NCI-H2227 (cell line): ENCODE results near the gene RNU1-4.
"Not testable (repeated sequence)": the region's sequence is repeated elsewhere in the genome, so short reads cannot be mapped to it uniquely, and the experiment has no call there.

Experiments
- DNase-seq: peaks from one replicate; lab custom pipeline; 2025; ENCODE audit not compliant: unreplicated experiment; lab: John Stamatoyannopoulos, UW

Gene RNU1-4

GRCh38 chr1:16764820-16765655 is 24.7 kb downstream of the RNU1-4 start:
- DNase-seq = not testable (repeated sequence)

DNA sequence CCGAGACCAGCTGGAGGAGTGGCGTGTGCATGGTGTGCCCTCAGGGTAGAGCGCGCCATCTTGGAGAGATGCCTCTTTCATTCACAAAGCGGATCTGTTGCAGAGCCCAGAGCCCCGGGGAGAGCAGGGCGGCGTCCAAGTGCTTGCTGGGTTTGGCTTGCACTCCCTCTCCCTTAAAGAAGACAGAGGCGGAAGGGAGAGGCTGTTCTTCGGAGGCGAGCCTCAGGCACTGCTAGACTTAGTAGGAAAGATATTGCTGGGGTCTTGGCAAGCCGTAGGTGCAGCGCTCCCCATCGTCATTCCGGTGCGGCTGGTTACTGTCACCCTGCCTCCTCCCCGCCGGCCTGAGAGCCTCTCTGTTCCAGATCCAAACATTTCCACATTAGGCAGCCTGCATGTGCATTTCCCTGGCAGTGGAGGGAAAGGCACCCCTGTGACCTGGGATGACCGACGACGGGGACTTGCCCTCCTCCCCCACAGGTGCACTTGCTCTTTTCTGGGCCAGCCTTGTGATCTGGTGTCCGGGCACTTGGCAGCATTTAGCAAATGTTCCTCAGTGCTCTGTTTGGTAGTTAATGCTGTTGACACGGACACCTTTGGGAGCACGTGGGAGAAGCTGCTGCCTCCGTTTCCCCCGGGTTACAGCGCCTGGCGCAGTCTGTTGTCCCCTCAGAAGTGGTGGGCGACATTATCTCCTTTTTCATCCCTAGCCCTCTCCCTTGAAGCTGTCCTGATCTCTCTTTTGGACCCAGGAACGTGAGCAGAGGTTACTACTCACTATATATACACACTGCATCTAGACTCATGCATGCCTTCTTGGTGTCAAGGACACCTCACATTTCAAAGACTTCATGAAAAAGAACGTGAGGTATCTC is 25.7 kb downstream of the RNU1-4 start:
- DNase-seq = not testable (repeated sequence)

GRCh38 chr1:16766689-16767256 is 26.5 kb downstream of the RNU1-4 start:
- DNase-seq = not testable (repeated sequence)

DNA sequence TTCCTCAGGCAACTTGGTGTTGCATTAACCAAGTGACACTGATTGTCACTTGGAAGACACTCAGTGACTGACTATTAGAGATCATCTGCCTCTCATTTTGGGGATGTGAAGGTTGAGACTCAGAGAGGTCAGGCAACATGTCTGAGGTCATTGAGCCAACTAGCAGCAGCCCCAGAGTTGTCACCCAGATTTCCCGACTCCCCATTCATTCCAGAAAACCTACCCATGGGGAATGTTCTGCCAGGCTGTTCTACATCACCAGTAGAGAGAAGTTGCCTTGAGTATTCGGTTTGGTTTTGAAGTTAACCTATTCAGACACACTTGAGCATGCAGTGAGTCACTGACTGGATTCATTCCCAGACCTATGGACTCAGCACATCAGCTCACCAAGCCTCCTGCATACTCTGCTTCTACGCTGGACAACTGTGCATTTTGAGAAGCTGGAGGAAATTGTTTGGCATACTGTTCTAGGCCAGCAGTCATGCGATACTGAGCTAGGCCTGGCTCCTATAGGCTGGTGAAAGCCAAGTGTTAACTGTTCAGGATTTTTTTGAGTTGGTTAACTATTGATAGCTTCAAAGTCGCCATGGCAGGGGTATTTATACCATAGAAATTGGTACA is 29.9 kb downstream of the RNU1-4 start:
- DNase-seq = not testable (repeated sequence)

- not testable (repeated sequence) for DNase-seq
Measured at GRCh38 chr1:16770896-16771446, 30.7 kb downstream of the RNU1-4 start.

DNA sequence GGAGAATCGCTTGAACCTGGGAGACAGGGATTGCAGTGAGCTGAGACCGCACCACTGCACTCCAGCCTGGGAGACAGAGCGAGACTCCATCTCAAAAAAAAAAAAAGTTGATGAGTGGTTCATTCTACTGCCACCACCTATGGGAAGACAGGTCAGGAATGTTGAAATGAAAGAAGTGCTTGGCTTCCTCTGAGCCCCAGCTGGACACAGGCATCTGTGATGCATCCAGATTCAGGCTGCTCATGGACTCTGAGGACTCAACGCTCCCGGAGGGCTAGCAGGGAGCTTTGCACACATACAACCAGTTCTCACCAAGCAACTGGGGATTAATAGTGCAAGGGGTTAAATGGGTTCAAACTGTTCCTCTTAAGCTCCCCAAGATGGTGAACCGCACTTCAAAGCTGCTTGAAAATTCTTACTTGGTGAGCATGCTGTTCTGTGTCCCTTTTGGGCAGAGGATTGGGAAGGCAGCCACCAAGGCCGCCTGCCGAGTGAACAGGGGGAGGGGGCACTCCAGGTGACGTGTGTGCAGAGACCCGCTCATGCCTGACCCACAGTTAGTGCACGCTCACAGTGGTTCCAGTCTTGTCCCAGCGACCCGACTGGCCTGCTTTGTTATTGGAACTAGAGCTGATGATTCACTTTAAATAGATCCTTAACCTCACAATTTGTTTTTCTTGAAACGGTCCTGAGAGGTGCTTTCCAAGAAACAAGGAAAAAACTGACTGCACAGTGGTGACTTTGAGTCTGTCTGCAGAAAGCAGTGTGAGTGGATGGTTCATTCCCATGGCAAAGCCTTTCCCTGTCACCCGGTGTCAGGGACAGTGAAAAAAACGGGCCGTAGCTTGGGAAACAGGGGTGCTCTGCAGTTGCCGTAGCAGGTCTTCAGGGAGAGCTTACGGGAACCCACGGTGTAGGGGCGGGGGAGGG is 32.2 kb downstream of the RNU1-4 start:
- DNase-seq = not testable (repeated sequence)

- DNase-seq = not testable (repeated sequence)
Measured at GRCh38 chr1:16773205-16773596, 32.9 kb downstream of the RNU1-4 start.

DNA sequence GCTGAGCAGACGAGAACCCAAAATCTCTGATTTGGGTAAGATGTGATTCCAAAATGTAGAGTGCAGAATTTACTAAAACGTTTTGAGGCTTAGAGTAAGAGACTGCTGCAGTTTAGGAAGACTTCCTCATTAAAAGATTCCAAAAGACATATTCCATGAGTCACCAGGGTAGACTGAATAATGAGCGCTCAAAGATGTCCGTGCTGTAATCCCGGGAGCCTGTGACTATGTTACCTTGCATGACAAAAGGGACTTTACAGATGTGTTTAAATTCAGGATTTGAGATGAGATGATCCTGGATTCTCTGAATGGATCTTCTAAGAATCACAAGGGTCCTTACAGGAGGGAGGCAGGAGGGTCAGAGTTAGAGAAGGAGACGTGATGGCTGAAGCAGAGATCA is 33.4 kb downstream of the RNU1-4 start:
- DNase-seq = not testable (repeated sequence)

DNA sequence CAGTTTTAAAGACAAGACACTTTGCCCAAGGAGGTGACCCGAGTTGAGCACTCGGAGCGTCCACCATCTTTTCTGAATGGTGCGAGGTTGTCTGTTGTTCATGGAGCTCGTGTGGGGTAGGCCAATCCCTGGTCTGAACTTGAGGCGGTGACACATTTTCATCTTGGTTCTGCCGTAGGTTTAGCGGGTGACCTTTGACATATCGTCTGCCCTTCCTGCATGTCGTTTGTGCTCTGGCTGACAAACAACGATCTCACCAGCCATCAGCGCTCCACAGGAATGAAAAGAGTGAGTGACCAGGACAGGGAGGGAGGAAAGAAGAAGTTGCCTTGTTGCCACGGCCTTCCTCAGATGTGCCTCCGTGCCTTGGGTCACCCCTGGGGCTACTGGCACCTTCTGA is 34.5 kb downstream of the RNU1-4 start:
- DNase-seq = not testable (repeated sequence)

- not testable (repeated sequence) for DNase-seq
Measured at GRCh38 chr1:16775290-16775689, 35.0 kb downstream of the RNU1-4 start.

DNA sequence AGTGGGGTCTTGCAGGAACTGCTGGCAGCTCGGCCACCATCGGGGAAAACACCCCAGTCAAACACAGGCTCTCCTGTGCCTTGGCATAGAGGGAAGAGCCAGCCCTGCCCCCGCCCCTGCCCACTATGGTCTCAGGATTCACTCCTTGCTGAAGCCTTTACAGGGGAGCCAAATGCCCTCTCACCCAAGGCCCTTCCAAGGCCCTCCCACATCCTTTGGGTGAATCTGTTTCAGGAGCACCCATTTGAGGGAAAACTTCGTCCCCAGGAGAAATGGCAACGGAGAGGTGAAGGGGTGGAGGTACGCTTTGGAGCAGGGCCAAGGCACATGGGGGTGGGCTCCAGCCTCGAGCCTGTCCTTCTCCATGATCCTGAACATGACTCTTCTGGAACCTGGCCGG is 35.9 kb downstream of the RNU1-4 start:
- not testable (repeated sequence) for DNase-seq

DNA sequence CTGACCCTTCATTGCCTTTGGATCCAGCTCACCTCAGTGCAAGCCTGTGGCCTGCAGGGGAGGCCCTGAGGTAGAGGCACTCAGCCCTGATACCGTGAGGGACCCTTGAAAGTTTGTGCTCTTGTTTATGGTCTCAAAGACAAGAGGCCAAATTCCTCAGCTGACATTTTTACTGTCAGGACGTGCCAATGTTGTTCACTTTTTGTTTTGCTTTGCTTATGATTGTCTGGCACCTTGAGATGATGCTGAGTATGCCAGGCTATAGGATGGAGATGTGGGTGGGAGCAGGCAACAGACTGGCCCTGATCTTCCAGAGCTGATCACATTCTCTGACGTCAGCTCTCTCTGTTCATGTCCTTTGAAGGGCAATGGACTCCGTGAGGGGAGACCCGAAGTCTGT is 36.5 kb downstream of the RNU1-4 start:
- DNase-seq = not testable (repeated sequence)

- not testable (repeated sequence) for DNase-seq
Measured at GRCh38 chr1:16777821-16778220, 37.5 kb downstream of the RNU1-4 start.

GRCh38 chr1:16779525-16779924 is 39.2 kb downstream of the RNU1-4 start:
- DNase-seq = not testable (repeated sequence)

- not testable (repeated sequence) for DNase-seq
Measured at GRCh38 chr1:16781033-16781432, 40.7 kb downstream of the RNU1-4 start.

DNA sequence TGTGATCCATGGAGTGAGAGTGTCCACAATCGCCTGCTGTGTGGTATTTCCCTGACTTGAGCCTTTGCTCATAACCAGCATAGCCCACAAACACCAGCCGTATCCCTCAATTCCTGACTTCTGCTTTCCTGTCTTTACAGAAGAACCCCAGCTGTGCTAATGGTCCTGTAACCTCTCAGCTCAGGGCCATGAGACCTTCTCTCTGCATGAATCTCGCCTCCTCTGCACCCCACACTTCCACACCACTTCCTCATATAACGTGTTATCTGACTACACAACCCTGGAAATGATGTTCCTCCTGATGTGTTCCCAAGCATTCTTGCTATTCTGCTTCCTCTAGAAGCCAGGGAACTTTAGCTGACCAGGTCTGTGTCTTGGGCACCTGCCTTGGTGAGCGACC is 41.3 kb downstream of the RNU1-4 start:
- DNase-seq = not testable (repeated sequence)

DNA sequence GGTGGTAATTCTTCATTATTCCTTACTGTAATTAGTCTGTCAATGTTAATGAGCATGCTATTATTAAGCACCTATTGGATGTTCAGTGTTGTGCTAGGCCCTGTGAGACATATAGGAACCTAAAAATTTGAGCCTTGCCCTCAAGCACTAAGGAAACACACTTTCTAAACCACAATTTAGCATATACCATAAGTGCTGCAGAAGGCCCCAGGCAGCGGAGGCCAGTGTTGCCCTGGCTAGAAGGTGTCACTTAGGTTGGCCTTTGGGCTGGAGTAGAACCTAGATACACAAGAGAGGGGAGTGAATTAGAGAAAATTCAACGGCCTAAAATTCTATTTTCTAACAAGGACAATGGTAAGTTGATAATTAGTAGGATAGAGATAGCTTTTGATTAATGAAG is 44.6 kb downstream of the RNU1-4 start:
- not testable (repeated sequence) for DNase-seq

DNA sequence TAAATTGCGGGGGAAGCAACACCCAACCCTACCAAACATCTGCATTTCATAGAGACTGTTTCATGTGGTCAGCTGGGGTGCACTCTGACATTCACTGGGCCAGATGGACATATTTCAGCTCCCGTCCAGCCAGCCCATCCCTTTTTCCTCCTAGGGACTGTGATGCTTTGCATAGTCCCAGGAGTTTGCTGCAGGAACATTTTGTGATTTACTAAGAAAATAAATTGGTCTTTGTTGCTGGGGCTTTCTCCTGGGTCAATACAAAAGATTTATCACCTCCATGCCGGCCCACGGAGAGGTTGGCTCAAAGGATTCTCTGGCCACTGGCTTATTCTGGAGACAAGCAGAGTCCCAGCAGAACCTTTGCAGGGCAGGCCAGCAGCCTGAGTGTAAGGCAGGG is 46.0 kb downstream of the RNU1-4 start:
- DNase-seq = not testable (repeated sequence)

DNA sequence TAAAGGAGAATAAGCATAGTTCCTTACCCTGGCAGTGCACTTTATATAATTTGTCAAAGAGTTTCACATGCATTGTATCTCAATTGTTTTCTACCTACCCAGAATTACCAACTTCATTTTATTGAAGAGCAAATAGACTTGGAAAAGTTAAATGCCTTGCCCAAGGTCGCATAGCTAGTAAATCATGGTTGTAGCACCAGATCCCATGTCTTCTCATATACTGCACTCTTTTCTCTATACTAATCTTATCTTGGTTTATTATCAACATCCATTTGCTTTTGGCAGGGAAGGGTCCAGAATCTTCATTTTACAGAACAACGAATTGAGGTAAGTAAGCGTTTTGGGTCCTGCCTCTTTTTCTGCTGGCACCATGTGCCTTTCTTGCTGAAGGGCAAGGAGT is 46.9 kb downstream of the RNU1-4 start:
- DNase-seq = not testable (repeated sequence)

GRCh38 chr1:16787711-16788110 is 47.4 kb downstream of the RNU1-4 start:
- not testable (repeated sequence) for DNase-seq
